Measurements from ENCODE around the gene AKT1S1. TPM values are rescaled to one million over a fixed set of nuclear protein-coding genes. Genes with fewer than 3 reads are reported as not detected.
A peak's percentile ranks its signal among the peaks of the same experiment; 100 is the strongest.

The AKT1S1 gene
- total RNA-seq, 1 experiment from 2014 or later: 70.6 TPM

GRCh38 chr19:49875177-49875576 lies 2.0 kb downstream of the AKT1S1 start:
- H3K9me2 ChIP-seq (ENCODE audit: insufficient read depth): no peaks in the 10 kb centered on the region
- peaks cover 20 to 38% of the 10 kb centered on the region in 2 experiments for H3K4me1 ChIP-seq (ENCODE audit: control insufficient read depth in 1 of 2, insufficient read depth in 2 of 2, low read length in 2 of 2)
- peak overlapping the region; percentile 99 for H3K4me2 ChIP-seq (ENCODE audit: low read length)
- CTCF ChIA-PET: no interaction called here
- H3K27ac ChIP-seq (ENCODE audit: low read depth, low read length): peak overlapping the region; percentile 98
- H3K9ac ChIP-seq (ENCODE audit: low read length): peak overlapping the region; percentile 93
- intact Hi-C loops (cut with micrococcal nuclease): no loop called here
- H3K4me3 ChIP-seq (replicated peaks in 1 of 2; ENCODE audit: low read depth in 1 of 2, low read length in 2 of 2): peak overlapping the region; percentile 79 to 89
- no peak overlapping the region for H2AFZ ChIP-seq (ENCODE audit: low read depth, low read length, poor library complexity, severe bottlenecking)
- DNase-seq (ENCODE audit: low read depth, low spot score) (no peak), ATAC-seq (no peak)
- no TSS peak for BruUV-seq (replicated peaks)
- H3K79me2 ChIP-seq (ENCODE audit: insufficient read depth, low read length): peaks cover 35% of the 10 kb centered on the region
- no peaks in the 10 kb centered on the region for H4K20me1 ChIP-seq (ENCODE audit: insufficient read depth)
- POLR2A ChIA-PET: interaction anchor here (1.2 kb wide), 1 partner anchor 10 kb away, joined by 4 read pairs; no protein-coding TSS in a partner anchor
- no peaks in the 10 kb centered on the region for H3K27me3 ChIP-seq (ENCODE audit: insufficient read depth, low read length)
- RAD21 ChIA-PET (ENCODE audit: low non-redundant PET in 1 of 2, low total read pairs in 2 of 2, uncharacterized antibody in 2 of 2, unreplicated experiment in 2 of 2): no interaction called here
- no peak for TF ChIP-seq ZBTB33 (IDR thresholded peaks at IDR 0.05; ENCODE audit: extremely low read depth, insufficient replicate concordance, low read length)
- TF ChIP-seq CTCF (IDR thresholded peaks at IDR 0.05 in 2 of 3, conservative IDR thresholded peaks at IDR 0.05 in 1 of 3; ENCODE audit: borderline replicate concordance in 1 of 3, insufficient read depth in 1 of 3, low read depth in 2 of 3, low read length in 2 of 3): no peak
- no peak for TF ChIP-seq POLR2AphosphoS5 (IDR thresholded peaks at IDR 0.05; ENCODE audit: low read depth, low read length)
- TF ChIP-seq ATF3 (IDR thresholded peaks at IDR 0.05): no peak
- no peak for TF ChIP-seq EGR1 (IDR thresholded peaks at IDR 0.05; ENCODE audit: low read depth)
- TF ChIP-seq REST (IDR thresholded peaks at IDR 0.05; ENCODE audit: low read depth): no peak
- TF ChIP-seq JUND (IDR thresholded peaks at IDR 0.05): no peak
- H3K9me3 ChIP-seq (ENCODE audit: control insufficient read depth in 1 of 2, insufficient read depth in 1 of 2, low read depth in 1 of 2, low read length in 2 of 2): no peaks in the 10 kb centered on the region
- peaks cover 0 to 11% of the 10 kb centered on the region in 2 experiments; a peak in 1 of 4 replicates for H3K36me3 ChIP-seq (ENCODE audit: control insufficient read depth in 1 of 2, insufficient read depth in 2 of 2, low read length in 2 of 2)
